Gastroesophageal sphincter (tissue), 4 donors: ENCODE results near the gene EPSTI1. TPM values are rescaled to one million over a fixed set of nuclear protein-coding genes. Genes with fewer than 3 reads are reported as not detected.

ENCODE experiments used
- ATAC-seq: fragments of 150-250 bp; one replicate; pipeline ENCODE4 v1.9.1; 2016; ENCODE audit warnings: mild to moderate bottlenecking, moderate library complexity
- H3K27ac ChIP-seq, 4 donors: fragments of 200-600 bp; sonication (generic) in 3 of 4; 1 replicate in 3 of 4; 2 replicates in 1 of 4; pipeline ENCODE4 v1.5.1; 2016 to 2019
- H3K27me3 ChIP-seq: fragments of 200-600 bp; sonication (generic); one replicate; pipeline ENCODE4 v1.5.1; 2019
- H3K36me3 ChIP-seq, 2 donors: fragments of 200-600 bp; sonication (generic); one replicate each; pipeline ENCODE4 v1.5.1; 2019; ENCODE audit warnings: control low read depth in 1 of 2
- H3K4me1 ChIP-seq, 3 donors: fragments of 200-600 bp; sonication (generic); 1 replicate in 2 of 3; 2 replicates in 1 of 3; pipeline ENCODE4 v1.5.1; 2016 to 2019; ENCODE audit warnings: control low read depth in 2 of 3
- H3K4me3 ChIP-seq, 2 donors: fragments of 200-600 bp; sonication (generic); one replicate each; pipeline ENCODE4 v1.5.1; 2019; ENCODE audit warnings: mild to moderate bottlenecking in 1 of 2, moderate library complexity in 1 of 2
- H3K9me3 ChIP-seq, 3 donors: fragments of 200-600 bp; sonication (generic); one replicate each; pipeline ENCODE4 v1.5.1; 2017 to 2019; ENCODE audit warnings: control low read depth in 2 of 3
- CTCF ChIP-seq, 4 experiments: fragments of 200-600 bp in 2 of 4; fragments of 450-650 bp in 2 of 4; sonication (generic) in 1 of 4; IDR thresholded peaks; one replicate each; pipeline ENCODE4 v1.5.1; 2017 to 2019; ENCODE audit warnings: antibody characterized with exemption in 4 of 4, mild to moderate bottlenecking in 2 of 4, moderate library complexity in 2 of 4
- EP300 ChIP-seq: sonication (generic); formaldehyde crosslinking; IDR thresholded peaks from one replicate; pipeline ENCODE4 v1.6.1; 2017; ENCODE audit warnings: antibody characterized with exemption, mild to moderate bottlenecking
- POLR2A ChIP-seq, 2 donors: fragments of 450-650 bp; IDR thresholded peaks; one replicate each; pipeline ENCODE4 v1.6.1; 2017; ENCODE audit warnings: antibody characterized with exemption in 2 of 2, mild to moderate bottlenecking in 2 of 2, moderate library complexity in 1 of 2
- POLR2AphosphoS5 ChIP-seq: sonication (generic); formaldehyde crosslinking; IDR thresholded peaks from one replicate; pipeline ENCODE4 v1.6.1; 2017; ENCODE audit warnings: antibody characterized with exemption
- WGBS, 2 donors: methylation state at CpG; one replicate each; pipeline ENCODE4 v1.1.5; 2018; ENCODE audit warnings: low coverage in 1 of 2; 5-methylcytosine and 5-hydroxymethylcytosine counted together
- total RNA-seq, 4 donors: library from RNA; depleted of rRNA; stranded (reverse); fragments of >200 nt; gene quantifications; one replicate each; pipeline ENCODE4 v1.1.0, GENCODE V29; 2016

The EPSTI1 gene
- total RNA-seq, 4 donors from 2014 or later = 6.1 to 13.3 (median 7.8) TPM

- Histone ChIP-seq H3K4me3 (no peak overlapping the region), H3K9me3 (no peaks in the 10 kb centered on the region), H3K36me3 (peaks cover 0 to 12% of the 10 kb centered on the region in 2 donors), H3K27me3 (no peaks in the 10 kb centered on the region), H3K4me1 (peaks cover 0 to 24% (median 0%) of the 10 kb centered on the region in 3 donors), H3K27ac (no peak overlapping the region)
- WGBS, 2 donors = 40% methylated on average over 4 of the region's 14 CpGs; no CpG with 5 or more reads in 1 of the 2 donors
- TF ChIP-seq POLR2A (IDR thresholded peaks at IDR 0.05) = no peak
- TF ChIP-seq CTCF (IDR thresholded peaks at IDR 0.05) = no peak
- TF ChIP-seq POLR2AphosphoS5 = no peak
- TF ChIP-seq EP300 = no peak
- no peak for ATAC-seq
Observed at GRCh38 chr13:43036351-43037250, 44.6 kb upstream of the EPSTI1 start.

- Histone ChIP-seq H3K27me3 (no peaks in the 10 kb centered on the region), H3K27ac (no peak overlapping the region), H3K4me3 (no peak overlapping the region), H3K36me3 (peaks cover 0 to 14% of the 10 kb centered on the region in 2 donors), H3K4me1 (peaks cover 0 to 21% (median 0%) of the 10 kb centered on the region in 3 donors), H3K9me3 (no peaks in the 10 kb centered on the region)
- TF ChIP-seq EP300 (no peak), POLR2AphosphoS5 (no peak), POLR2A (IDR thresholded peaks at IDR 0.05) (no peak), CTCF (IDR thresholded peaks at IDR 0.05) (no peak)
- 86 to 98% methylated on average over 1 to 3 of the region's 3 CpGs for WGBS, 2 donors
- no peak for ATAC-seq
Observed at GRCh38 chr13:43033038-43033437, 41.0 kb upstream of the EPSTI1 start.

GRCh38 chr13:43031881-43032280 is 39.8 kb upstream of the EPSTI1 start:
- Histone ChIP-seq H3K9me3 (no peaks in the 10 kb centered on the region), H3K27me3 (no peaks in the 10 kb centered on the region), H3K27ac (no peak overlapping the region), H3K36me3 (peaks cover 0 to 20% of the 10 kb centered on the region in 2 donors), H3K4me1 (peaks cover 0 to 19% (median 0%) of the 10 kb centered on the region in 3 donors), H3K4me3 (no peak overlapping the region)
- ATAC-seq = no peak
- WGBS, 2 donors = 100% methylated on average over 2 to 3 of the region's 4 CpGs
- TF ChIP-seq POLR2AphosphoS5 (no peak), POLR2A (IDR thresholded peaks at IDR 0.05) (no peak)

GRCh38 chr13:43030548-43030947 is 38.5 kb upstream of the EPSTI1 start:
- Histone ChIP-seq H3K4me1 (peaks cover 0 to 26% (median 4%) of the 10 kb centered on the region in 3 donors), H3K9me3 (no peaks in the 10 kb centered on the region), H3K4me3 (no peak overlapping the region), H3K27me3 (no peaks in the 10 kb centered on the region), H3K27ac (no peak overlapping the region), H3K36me3 (peaks cover 0 to 20% of the 10 kb centered on the region in 2 donors)
- WGBS, 2 donors = 82 to 94% methylated on average over 4 of the region's 4 CpGs
- no peak for ATAC-seq
- TF ChIP-seq POLR2A (IDR thresholded peaks at IDR 0.05) = no peak
- TF ChIP-seq POLR2AphosphoS5 = no peak

GRCh38 chr13:43026262-43026661 is 34.2 kb upstream of the EPSTI1 start:
- no peaks in the 10 kb centered on the region for H3K9me3 ChIP-seq
- H3K36me3 ChIP-seq = peaks cover 0 to 8% of the 10 kb centered on the region in 2 donors
- ATAC-seq = no peak
- no peak for TF ChIP-seq POLR2A (IDR thresholded peaks at IDR 0.05)
- TF ChIP-seq EP300 = no peak
- TF ChIP-seq POLR2AphosphoS5 = no peak
- no peak for TF ChIP-seq CTCF (IDR thresholded peaks at IDR 0.05)
- H3K4me1 ChIP-seq = peaks cover 0 to 45% (median 4%) of the 10 kb centered on the region in 3 donors
- no peak overlapping the region for H3K27ac ChIP-seq
- WGBS, 2 donors = 38 to 50% methylated on average over 2 of the region's 2 CpGs
- no peaks in the 10 kb centered on the region for H3K27me3 ChIP-seq
- H3K4me3 ChIP-seq = no peak overlapping the region
